ENCODE measurements around the gene CYBC1.

Gene CYBC1

GRCh38 chr17:82493226-82493781, 42.8 kb upstream of the CYBC1 start:
- no peak for DNase-seq (ENCODE audit: extremely low read depth, low read depth)
- TF ChIP-seq CTCF (IDR thresholded peaks at IDR 0.05; ENCODE audit: low read depth, low read length, missing control alignments), result no peak
- H3K4me3 ChIP-seq (replicated peaks; ENCODE audit: low read depth, low read length), result no peak overlapping the region

GRCh38 chr17:82492643-82493225, 42.2 kb upstream of the CYBC1 start:
- DNase-seq (ENCODE audit: extremely low read depth, low read depth), result no peak
- H3K4me3 ChIP-seq (replicated peaks; ENCODE audit: low read depth, low read length), result no peak overlapping the region
- no peak for TF ChIP-seq CTCF (IDR thresholded peaks at IDR 0.05; ENCODE audit: low read depth, low read length, missing control alignments)

- H3K4me3 ChIP-seq (replicated peaks; ENCODE audit: low read depth, low read length), result no peak overlapping the region
- TF ChIP-seq CTCF (IDR thresholded peaks at IDR 0.05; ENCODE audit: low read depth, low read length, missing control alignments), result no peak
- DNase-seq (ENCODE audit: extremely low read depth, low read depth), result no peak
Measured at GRCh38 chr17:82491533-82491932, 41.0 kb upstream of the CYBC1 start.

GRCh38 chr17:82491196-82491530, 40.6 kb upstream of the CYBC1 start:
- no peak for TF ChIP-seq CTCF (IDR thresholded peaks at IDR 0.05; ENCODE audit: low read depth, low read length, missing control alignments)
- no peak for DNase-seq (ENCODE audit: extremely low read depth, low read depth)
- no peak overlapping the region for H3K4me3 ChIP-seq (replicated peaks; ENCODE audit: low read depth, low read length)

- no peak for TF ChIP-seq CTCF (IDR thresholded peaks at IDR 0.05; ENCODE audit: low read depth, low read length, missing control alignments)
- no peak for DNase-seq (ENCODE audit: extremely low read depth, low read depth)
Measured at GRCh38 chr17:82490512-82491195, 40.1 kb upstream of the CYBC1 start.

GRCh38 chr17:82489851-82490511, 39.4 kb upstream of the CYBC1 start:
- H3K4me3 ChIP-seq (replicated peaks; ENCODE audit: low read depth, low read length), result no peak overlapping the region
- DNase-seq (ENCODE audit: extremely low read depth, low read depth), result no peak
- TF ChIP-seq CTCF (IDR thresholded peaks at IDR 0.05; ENCODE audit: low read depth, low read length, missing control alignments), result no peak

More at GRCh38 chr17:82490512-82491195, 40.1 kb upstream of the CYBC1 start:
- H3K4me3 ChIP-seq (replicated peaks; ENCODE audit: low read depth, low read length), result no peak overlapping the region

All from HFF-Myc (cell line).